ENCODE measurements around the gene BTBD19. TPM values are rescaled to one million over a fixed set of nuclear protein-coding genes. Genes with fewer than 3 reads are reported as not detected.

BTBD19 gene
- total and polyA plus RNA-seq, 9 of the 15 experiments (the other 6 are each of a cell fraction or from before 2014, with no cell fraction given): 0.22 to 2.0 (median 0.95) TPM

DNA sequence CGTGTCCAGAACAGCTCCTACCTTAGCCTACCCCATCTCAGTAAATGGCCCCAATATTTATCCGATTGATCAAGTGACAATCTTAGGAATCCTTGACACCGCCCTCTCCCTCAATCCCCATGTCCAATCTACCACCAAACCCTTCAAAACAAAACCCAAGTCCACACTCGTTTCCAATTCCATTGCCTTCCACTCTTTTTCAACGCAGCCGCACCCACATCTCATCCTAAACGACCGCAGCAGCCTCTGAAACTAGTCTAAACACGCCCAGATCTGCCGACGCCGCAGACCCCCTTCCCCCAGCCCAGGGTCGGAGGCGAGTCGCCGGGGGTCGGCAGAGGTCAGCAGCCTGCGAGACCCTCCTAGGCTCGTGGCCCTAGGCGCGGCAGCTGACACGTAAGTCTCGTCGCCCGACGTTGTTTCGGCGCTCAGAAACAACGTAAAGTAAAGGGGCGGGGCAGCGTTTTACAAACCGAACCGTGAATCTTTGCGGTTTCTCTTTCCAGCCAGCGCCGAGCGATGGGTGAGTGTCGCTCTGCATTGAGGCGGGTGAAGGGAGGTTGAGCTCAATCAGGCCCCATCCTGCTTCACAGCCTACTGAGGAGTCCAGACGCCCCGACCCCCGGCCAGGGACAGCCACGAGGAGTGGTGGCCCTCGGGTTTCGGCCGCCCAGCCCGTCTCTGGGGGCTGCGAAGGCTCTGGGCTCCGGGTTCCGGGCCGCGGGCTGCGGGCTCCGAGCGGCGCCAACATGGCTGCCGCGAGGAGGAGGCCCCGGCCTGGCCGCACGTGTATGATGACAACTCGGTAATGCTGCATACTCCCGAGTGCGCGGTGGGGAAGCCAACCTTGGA is 33.0 kb upstream of the BTBD19 start, which contains the start of gene RPS8 (continued):
- no peak for TF ChIP-seq U2AF2 (optimal IDR thresholded peaks at IDR 0.05; ENCODE audit: low read depth, low read length)
- peak; percentile 49 for TF ChIP-seq TEAD4 (IDR thresholded peaks at IDR 0.05; ENCODE audit: low read length)
- no peak for TF ChIP-seq TEAD4 (CRISPR knock-in tag; IDR thresholded peaks at IDR 0.05; ENCODE audit: borderline replicate concordance)
- TF ChIP-seq ZNF707 (CRISPR knock-in tag; conservative IDR thresholded peaks at IDR 0.05): no peak
- peak; percentile 100 for TF ChIP-seq RBFOX2 (IDR thresholded peaks at IDR 0.05; ENCODE audit: low read depth, low read length)
- TF ChIP-seq, protein P1, sequence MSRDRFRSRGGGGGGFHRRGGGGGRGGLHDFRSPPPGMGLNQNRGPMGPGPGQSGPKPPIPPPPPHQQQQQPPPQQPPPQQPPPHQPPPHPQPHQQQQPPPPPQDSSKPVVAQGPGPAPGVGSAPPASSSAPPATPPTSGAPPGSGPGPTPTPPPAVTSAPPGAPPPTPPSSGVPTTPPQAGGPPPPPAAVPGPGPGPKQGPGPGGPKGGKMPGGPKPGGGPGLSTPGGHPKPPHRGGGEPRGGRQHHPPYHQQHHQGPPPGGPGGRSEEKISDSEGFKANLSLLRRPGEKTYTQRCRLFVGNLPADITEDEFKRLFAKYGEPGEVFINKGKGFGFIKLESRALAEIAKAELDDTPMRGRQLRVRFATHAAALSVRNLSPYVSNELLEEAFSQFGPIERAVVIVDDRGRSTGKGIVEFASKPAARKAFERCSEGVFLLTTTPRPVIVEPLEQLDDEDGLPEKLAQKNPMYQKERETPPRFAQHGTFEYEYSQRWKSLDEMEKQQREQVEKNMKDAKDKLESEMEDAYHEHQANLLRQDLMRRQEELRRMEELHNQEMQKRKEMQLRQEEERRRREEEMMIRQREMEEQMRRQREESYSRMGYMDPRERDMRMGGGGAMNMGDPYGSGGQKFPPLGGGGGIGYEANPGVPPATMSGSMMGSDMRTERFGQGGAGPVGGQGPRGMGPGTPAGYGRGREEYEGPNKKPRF (IDR thresholded peaks at IDR 0.05; ENCODE audit: low read depth, low read length): no peak
- TF ChIP-seq, protein P2, sequence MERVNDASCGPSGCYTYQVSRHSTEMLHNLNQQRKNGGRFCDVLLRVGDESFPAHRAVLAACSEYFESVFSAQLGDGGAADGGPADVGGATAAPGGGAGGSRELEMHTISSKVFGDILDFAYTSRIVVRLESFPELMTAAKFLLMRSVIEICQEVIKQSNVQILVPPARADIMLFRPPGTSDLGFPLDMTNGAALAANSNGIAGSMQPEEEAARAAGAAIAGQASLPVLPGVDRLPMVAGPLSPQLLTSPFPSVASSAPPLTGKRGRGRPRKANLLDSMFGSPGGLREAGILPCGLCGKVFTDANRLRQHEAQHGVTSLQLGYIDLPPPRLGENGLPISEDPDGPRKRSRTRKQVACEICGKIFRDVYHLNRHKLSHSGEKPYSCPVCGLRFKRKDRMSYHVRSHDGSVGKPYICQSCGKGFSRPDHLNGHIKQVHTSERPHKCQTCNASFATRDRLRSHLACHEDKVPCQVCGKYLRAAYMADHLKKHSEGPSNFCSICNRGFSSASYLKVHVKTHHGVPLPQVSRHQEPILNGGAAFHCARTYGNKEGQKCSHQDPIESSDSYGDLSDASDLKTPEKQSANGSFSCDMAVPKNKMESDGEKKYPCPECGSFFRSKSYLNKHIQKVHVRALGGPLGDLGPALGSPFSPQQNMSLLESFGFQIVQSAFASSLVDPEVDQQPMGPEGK (CRISPR knock-in tag; IDR thresholded peaks at IDR 0.05; ENCODE audit: borderline replicate concordance): no peak
- peak; percentile 91; the same call in 1 of the 2 replicates for TF ChIP-seq ILF3 (IDR thresholded peaks at IDR 0.05; ENCODE audit: borderline replicate concordance)
- TF ChIP-seq CBX1 (IDR thresholded peaks at IDR 0.05; ENCODE audit: low read depth): peak; percentile 88
- no peak; the same call in 1 of the 2 replicates for TF ChIP-seq GABPB2 (CRISPR knock-in tag; conservative IDR thresholded peaks at IDR 0.05)
- no peak for TF ChIP-seq FOXJ3 (CRISPR knock-in tag; IDR thresholded peaks at IDR 0.05)
- peak; percentile 96 for TF ChIP-seq KHSRP (IDR thresholded peaks at IDR 0.05)
- TF ChIP-seq, protein P3, sequence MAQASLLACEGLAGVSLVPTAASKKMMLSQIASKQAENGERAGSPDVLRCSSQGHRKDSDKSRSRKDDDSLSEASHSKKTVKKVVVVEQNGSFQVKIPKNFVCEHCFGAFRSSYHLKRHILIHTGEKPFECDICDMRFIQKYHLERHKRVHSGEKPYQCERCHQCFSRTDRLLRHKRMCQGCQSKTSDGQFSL (CRISPR knock-in tag; IDR thresholded peaks at IDR 0.05): peak; percentile 60; the same call in 1 of the 2 replicates
- TF ChIP-seq, protein P3 (tag; IDR thresholded peaks at IDR 0.05): no peak
- TF ChIP-seq ZNF133 (CRISPR knock-in tag; IDR thresholded peaks at IDR 0.05): no peak
- TF ChIP-seq RHOXF2B (CRISPR knock-in tag; conservative IDR thresholded peaks at IDR 0.05): no peak; the same call in 1 of the 2 replicates
- TF ChIP-seq, protein P4, sequence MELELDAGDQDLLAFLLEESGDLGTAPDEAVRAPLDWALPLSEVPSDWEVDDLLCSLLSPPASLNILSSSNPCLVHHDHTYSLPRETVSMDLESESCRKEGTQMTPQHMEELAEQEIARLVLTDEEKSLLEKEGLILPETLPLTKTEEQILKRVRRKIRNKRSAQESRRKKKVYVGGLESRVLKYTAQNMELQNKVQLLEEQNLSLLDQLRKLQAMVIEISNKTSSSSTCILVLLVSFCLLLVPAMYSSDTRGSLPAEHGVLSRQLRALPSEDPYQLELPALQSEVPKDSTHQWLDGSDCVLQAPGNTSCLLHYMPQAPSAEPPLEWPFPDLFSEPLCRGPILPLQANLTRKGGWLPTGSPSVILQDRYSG (tag; conservative IDR thresholded peaks at IDR 0.05; ENCODE audit: low read depth): no peak
- 0 out of 2 replicates have a peak, but pooled peaks have one; percentile 4 for TF ChIP-seq HSF4 (CRISPR knock-in tag; IDR thresholded peaks at IDR 0.05; ENCODE audit: borderline replicate concordance)
- peak; percentile 80 for TF ChIP-seq HMGN3 (IDR thresholded peaks at IDR 0.05; ENCODE audit: borderline replicate concordance, extremely low read depth, insufficient read length, low read depth, low read length)
- TF ChIP-seq, protein P5, sequence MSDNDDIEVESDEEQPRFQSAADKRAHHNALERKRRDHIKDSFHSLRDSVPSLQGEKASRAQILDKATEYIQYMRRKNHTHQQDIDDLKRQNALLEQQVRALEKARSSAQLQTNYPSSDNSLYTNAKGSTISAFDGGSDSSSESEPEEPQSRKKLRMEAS (CRISPR knock-in tag; IDR thresholded peaks at IDR 0.05): peak; percentile 95
- no peak for TF ChIP-seq KLF16 (IDR thresholded peaks at IDR 0.05)
- peak; percentile 98 for TF ChIP-seq TAF7 (tag; IDR thresholded peaks at IDR 0.05)

Data from K562 (cell line).